Immature natural killer cell (primary cell): Measurements from ENCODE around the gene HIPK3. TPM values are rescaled to one million over a fixed set of nuclear protein-coding genes. Genes with fewer than 3 reads are reported as not detected.
"Not testable (repeated sequence)": the region's sequence is repeated elsewhere in the genome, so short reads cannot be mapped to it uniquely, and the experiment has no call there.

Source experiments
- DNase-seq, 3 donors: peaks; one replicate each; pipeline ENCODE4 v3.0.0; 2022; ENCODE audit warnings: mixed read lengths in 1 of 3
- H3K27ac Mint-ChIP-seq, 6 donors: one replicate each; pipeline ENCODE4 v1.8.0; 2020; ENCODE audit warnings: mixed read lengths in 6 of 6, mild to moderate bottlenecking in 5 of 6, inconsistent platforms in 4 of 6, moderate library complexity in 3 of 6
- H3K27me3 Mint-ChIP-seq, 3 donors: one replicate each; pipeline ENCODE4 v1.8.0; 2020 to 2021; ENCODE audit warnings: low read depth in 3 of 3, mild to moderate bottlenecking in 3 of 3, mixed read lengths in 3 of 3, moderate library complexity in 3 of 3, inconsistent platforms in 1 of 3
- H3K36me3 Mint-ChIP-seq, 3 donors: one replicate each; pipeline ENCODE4 v1.8.0; 2020; ENCODE audit warnings: mixed read lengths in 3 of 3, inconsistent platforms in 2 of 3, mild to moderate bottlenecking in 2 of 3
- H3K4me1 Mint-ChIP-seq, 2 donors: one replicate each; pipeline ENCODE4 v1.8.0; 2020; ENCODE audit warnings: inconsistent platforms in 2 of 2, mild to moderate bottlenecking in 2 of 2, mixed read lengths in 2 of 2, moderate library complexity in 1 of 2
- H3K4me3 Mint-ChIP-seq, 5 donors: one replicate each; pipeline ENCODE4 v1.8.0; 2020; ENCODE audit warnings: mild to moderate bottlenecking in 5 of 5, mixed read lengths in 5 of 5, inconsistent platforms in 3 of 5, moderate library complexity in 3 of 5
- H3K9me3 Mint-ChIP-seq, 6 donors: one replicate each; pipeline ENCODE4 v1.8.0; 2020; ENCODE audit warnings: mild to moderate bottlenecking in 6 of 6, mixed read lengths in 6 of 6, inconsistent platforms in 4 of 6, moderate library complexity in 3 of 6
- polyA plus RNA-seq, 3 donors: library from polyadenylated mRNA; unstranded; fragments of 300-500 nt; fragmentation: Illumina TruSeq; gene quantifications; one replicate each; pipeline ENCODE4 v1.2.3, GENCODE V29; 2021

HIPK3 gene
- polyA plus RNA-seq, 3 donors from 2014 or later, result 24.3 to 34.6 (median 32.2) TPM

DNA sequence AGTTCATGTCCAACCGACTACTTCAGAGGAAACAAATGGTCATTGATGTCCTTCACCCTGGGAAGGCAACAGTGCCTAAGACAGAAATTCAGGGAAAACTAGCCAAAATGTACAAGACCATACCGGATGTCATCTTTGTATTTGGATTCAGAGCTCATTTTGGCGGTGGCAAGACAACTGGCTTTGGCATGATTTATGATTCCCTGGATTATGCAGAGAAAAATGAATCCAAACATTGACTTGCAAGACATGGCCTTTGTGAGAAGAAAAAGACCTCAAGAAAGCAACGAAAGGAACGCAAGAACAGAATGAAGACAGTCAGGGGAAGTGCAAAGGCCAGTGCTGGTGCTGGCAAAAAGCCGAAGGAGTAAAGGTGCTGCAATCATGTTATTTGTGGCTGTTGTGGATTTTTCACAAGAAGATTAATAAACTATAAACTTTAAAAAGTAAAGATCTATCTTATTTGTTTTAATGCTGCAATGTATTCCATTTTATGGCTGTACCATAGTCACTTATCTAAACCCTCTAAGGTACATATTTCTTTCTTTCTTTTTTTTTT, 20.1 kb upstream of the HIPK3 start:
- Mint-ChIP-seq H3K9me3 (no peaks in the 10 kb centered on the region), H3K4me3 (no peak overlapping the region), H3K27me3 (peaks cover 0 to 1% (median 0%) of the 10 kb centered on the region in 3 donors), H3K27ac (no peak overlapping the region), H3K4me1 (no peaks in the 10 kb centered on the region), H3K36me3 (no peaks in the 10 kb centered on the region)
- no peak for DNase-seq

- DNase-seq, result no peak
- Mint-ChIP-seq H3K27ac (no peak overlapping the region), H3K36me3 (peaks cover 0 to 4% (median 0%) of the 10 kb centered on the region in 3 donors), H3K4me1 (no peaks in the 10 kb centered on the region), H3K9me3 (peaks cover 0 to 2% (median 0%) of the 10 kb centered on the region in 6 donors), H3K27me3 (peaks cover 1 to 5% (median 1%) of the 10 kb centered on the region in 3 donors), H3K4me3 (no peak overlapping the region)
Observed at GRCh38 chr11:33242575-33242974, 14.6 kb upstream of the HIPK3 start.

GRCh38 chr11:33243654-33244053, 13.5 kb upstream of the HIPK3 start:
- DNase-seq, H3K27me3 Mint-ChIP-seq, H3K27ac Mint-ChIP-seq, H3K4me3 Mint-ChIP-seq, H3K9me3 Mint-ChIP-seq, H3K36me3 Mint-ChIP-seq, H3K4me1 Mint-ChIP-seq: not testable (repeated sequence)

- Mint-ChIP-seq H3K9me3 (no peaks in the 10 kb centered on the region), H3K27ac (no peak overlapping the region), H3K4me1 (no peaks in the 10 kb centered on the region), H3K4me3 (no peak overlapping the region), H3K36me3 (peaks cover 0 to 3% (median 0%) of the 10 kb centered on the region in 3 donors), H3K27me3 (peaks cover 4 to 18% (median 5%) of the 10 kb centered on the region in 3 donors)
- DNase-seq, result no peak
Observed at GRCh38 chr11:33248416-33248971, 8.7 kb upstream of the HIPK3 start.

DNA sequence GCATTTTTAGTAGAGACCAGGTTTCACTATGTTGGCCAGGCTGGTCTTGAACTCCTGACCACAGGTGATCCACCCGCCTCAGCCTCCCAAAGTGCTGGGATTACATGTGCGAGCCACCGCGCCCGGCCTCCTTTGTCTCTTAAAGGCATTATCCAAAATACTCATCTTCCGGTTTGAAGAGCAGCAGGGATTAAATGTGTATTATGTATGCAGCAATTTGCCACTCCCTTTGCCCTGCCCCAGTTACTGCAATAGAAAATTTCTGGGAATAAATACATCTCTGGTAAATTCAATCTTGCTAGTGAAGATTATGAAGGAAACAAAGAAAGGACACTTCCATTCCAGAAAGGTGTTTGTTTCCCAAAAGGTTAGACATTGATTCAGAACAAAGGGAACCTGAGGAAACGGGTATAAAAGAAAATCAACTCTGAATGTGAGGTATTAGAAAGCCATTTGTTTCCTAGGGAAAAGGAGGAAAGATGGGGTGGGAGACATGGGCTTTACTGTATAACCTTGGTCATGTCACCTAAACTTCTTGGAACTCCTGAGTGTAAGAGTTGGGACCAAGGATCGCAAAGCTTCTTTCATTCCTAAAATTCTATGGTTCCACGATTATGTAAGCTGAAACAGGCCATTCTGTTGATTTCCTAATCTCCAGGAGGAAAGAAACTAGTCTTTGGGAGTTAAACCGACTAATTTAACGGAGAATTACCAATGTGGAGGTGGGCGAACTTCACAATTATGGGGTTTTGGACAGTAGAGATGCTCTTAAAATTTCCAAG, 959 bp upstream of the HIPK3 start:
- Mint-ChIP-seq H3K4me3 (peak overlapping the region; percentile 88 to 96 (median 91)), H3K27ac (peak overlapping the region; percentile 95 to 98 (median 96)), H3K4me1 (peaks cover 28 to 43% of the 10 kb centered on the region in 2 donors), H3K27me3 (peaks cover 6 to 19% (median 15%) of the 10 kb centered on the region in 3 donors), H3K36me3 (no peaks in the 10 kb centered on the region), H3K9me3 (no peaks in the 10 kb centered on the region)
- DNase-seq, result no peak

- peaks cover 33 to 48% of the 10 kb centered on the region in 2 donors for H3K4me1 Mint-ChIP-seq
- peak overlapping the region; percentile 95 to 98 (median 96) for H3K27ac Mint-ChIP-seq
- DNase-seq, result no peak
- H3K27me3 Mint-ChIP-seq, result peaks cover 6 to 19% (median 11%) of the 10 kb centered on the region in 3 donors
- no peaks in the 10 kb centered on the region for H3K36me3 Mint-ChIP-seq
- peak overlapping the region; percentile 88 to 96 (median 91) for H3K4me3 Mint-ChIP-seq
- no peaks in the 10 kb centered on the region for H3K9me3 Mint-ChIP-seq
Observed at GRCh38 chr11:33256813-33257159, 395 bp upstream of the HIPK3 start.

DNA sequence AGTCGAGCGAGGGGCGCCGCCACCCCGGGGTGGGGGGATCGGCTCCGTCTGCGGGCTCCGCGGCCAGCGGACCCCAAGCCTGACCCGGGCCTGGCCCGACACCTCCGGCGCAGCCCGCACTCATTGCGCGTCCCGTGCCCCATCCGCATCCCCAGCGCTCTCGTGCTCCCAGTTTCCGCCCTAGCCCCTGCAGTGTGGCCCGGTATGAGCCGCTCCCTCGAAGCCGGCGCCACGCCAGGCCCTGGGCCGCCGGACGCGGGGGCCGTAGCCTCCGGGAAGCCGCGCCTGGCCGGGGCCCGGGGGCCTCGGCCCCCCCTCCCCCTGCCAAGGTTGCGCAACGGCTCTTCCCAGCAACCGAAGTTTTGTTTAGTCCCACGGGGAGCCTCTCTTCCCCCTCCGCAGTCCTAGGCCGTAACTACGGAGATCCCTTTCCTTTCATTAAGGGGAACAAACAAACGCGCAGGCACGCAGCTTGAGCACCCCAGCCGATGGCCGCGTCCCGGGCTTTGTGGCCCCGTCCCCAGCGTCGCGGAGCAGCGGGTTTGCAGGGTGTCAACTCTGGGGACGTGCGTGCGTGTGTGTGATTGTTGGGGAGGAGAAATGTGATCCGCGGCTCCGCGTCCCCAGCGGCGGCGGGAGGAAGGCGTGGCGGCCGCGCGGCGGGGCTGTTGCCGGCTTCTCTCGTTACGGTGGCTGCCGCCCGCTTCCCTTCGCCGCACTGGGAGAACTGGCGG, 883 bp downstream of the HIPK3 start:
- H3K27ac Mint-ChIP-seq, result peak overlapping the region; percentile 93 to 99 (median 96)
- H3K36me3 Mint-ChIP-seq, result no peaks in the 10 kb centered on the region
- H3K4me1 Mint-ChIP-seq, result peaks cover 44 to 60% of the 10 kb centered on the region in 2 donors
- DNase-seq, result peak; percentile 75 to 79 (median 77)
- no peaks in the 10 kb centered on the region for H3K9me3 Mint-ChIP-seq
- peaks cover 6 to 17% (median 7%) of the 10 kb centered on the region in 3 donors for H3K27me3 Mint-ChIP-seq
- peak overlapping the region; percentile 93 to 99 (median 95) for H3K4me3 Mint-ChIP-seq

DNA sequence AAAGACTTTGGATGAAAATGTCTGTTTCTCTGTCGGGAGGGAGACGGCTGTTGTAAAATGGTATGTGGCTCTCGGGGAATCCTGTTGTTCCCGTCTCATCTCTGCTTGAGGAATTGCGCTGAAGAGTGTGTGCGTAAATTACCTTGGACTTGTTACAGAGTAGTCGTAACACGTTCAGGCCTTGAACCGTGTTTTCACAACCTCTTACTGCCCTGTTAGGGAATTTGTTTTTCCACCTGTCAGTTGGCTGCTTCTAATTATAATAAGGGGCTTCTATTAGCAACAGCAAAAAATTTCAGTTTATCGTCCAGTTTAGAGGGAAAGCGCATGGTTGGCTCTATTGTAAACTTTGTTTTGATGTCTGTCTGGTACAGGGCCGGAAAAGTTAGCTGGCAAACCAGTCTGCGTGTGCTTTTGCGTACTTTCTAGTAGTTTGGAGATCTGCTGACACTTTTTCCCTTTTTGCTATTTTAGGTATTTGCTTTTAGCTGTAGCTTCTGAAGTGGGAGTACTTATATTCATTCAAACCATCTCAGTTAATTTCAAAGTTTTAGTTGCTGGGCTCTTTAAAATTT, 1.5 kb downstream of the HIPK3 start:
- H3K27ac Mint-ChIP-seq, result peak overlapping the region; percentile 93 to 99 (median 96)
- H3K36me3 Mint-ChIP-seq, result no peaks in the 10 kb centered on the region
- H3K4me1 Mint-ChIP-seq, result peaks cover 48 to 66% of the 10 kb centered on the region in 2 donors
- peaks cover 6 to 17% (median 7%) of the 10 kb centered on the region in 3 donors for H3K27me3 Mint-ChIP-seq
- H3K9me3 Mint-ChIP-seq, result no peaks in the 10 kb centered on the region
- DNase-seq, result no peak
- peak overlapping the region; percentile 93 to 99 (median 95) for H3K4me3 Mint-ChIP-seq

DNA sequence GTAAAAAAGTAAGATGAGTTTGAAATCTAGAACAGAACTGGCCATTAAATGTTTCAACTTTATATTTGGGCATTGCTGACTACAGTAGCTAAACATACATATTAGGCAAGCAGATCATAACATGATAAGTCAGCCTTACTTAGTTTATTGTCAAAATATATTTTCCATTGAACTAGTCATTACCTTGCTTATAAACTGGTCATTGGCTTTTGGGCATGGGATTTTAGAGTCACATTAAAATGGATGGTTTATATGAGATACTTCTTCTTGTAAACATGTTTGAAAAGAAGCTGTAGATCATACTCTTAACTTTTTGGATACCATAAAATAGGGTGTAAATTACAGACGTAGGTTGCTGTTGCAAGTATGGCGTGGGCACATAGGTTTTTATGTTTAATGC, 2.7 kb downstream of the HIPK3 start:
- no peak for DNase-seq
- H3K9me3 Mint-ChIP-seq, result no peaks in the 10 kb centered on the region
- peak overlapping the region in 5 of 6 donors; percentile 20 to 48 (median 35) for H3K27ac Mint-ChIP-seq
- peaks cover 50 to 78% of the 10 kb centered on the region in 2 donors for H3K4me1 Mint-ChIP-seq
- H3K36me3 Mint-ChIP-seq, result no peaks in the 10 kb centered on the region
- H3K27me3 Mint-ChIP-seq, result peaks cover 6 to 17% (median 7%) of the 10 kb centered on the region in 3 donors
- peak overlapping the region; percentile 9 to 95 (median 93) for H3K4me3 Mint-ChIP-seq

- H3K36me3 Mint-ChIP-seq, DNase-seq, H3K9me3 Mint-ChIP-seq: not testable (repeated sequence)
- peak overlapping the region in 2 of 6 donors; percentile 29 to 65 for H3K27ac Mint-ChIP-seq
- H3K4me3 Mint-ChIP-seq, result peak overlapping the region in 1 of 5 donors; percentile 0
- H3K4me1 Mint-ChIP-seq, result peaks cover 49 to 80% of the 10 kb centered on the region in 2 donors
- peaks cover 6 to 17% (median 7%) of the 10 kb centered on the region in 3 donors for H3K27me3 Mint-ChIP-seq
Observed at GRCh38 chr11:33261350-33261749, 4.2 kb downstream of the HIPK3 start.

GRCh38 chr11:33262011-33262645, 4.9 kb downstream of the HIPK3 start:
- Mint-ChIP-seq H3K4me3 (no peak overlapping the region), H3K36me3 (no peaks in the 10 kb centered on the region), H3K9me3 (no peaks in the 10 kb centered on the region), H3K4me1 (peaks cover 45 to 80% of the 10 kb centered on the region in 2 donors), H3K27ac (peak overlapping the region in 1 of 6 donors; percentile 29), H3K27me3 (peaks cover 6 to 12% (median 7%) of the 10 kb centered on the region in 3 donors)
- DNase-seq, result no peak

GRCh38 chr11:33263549-33263948, 6.4 kb downstream of the HIPK3 start:
- Mint-ChIP-seq H3K36me3 (no peaks in the 10 kb centered on the region), H3K9me3 (no peaks in the 10 kb centered on the region), H3K27me3 (peaks cover 0 to 3% (median 2%) of the 10 kb centered on the region in 3 donors), H3K4me1 (peaks cover 44 to 83% of the 10 kb centered on the region in 2 donors), H3K27ac (no peak overlapping the region), H3K4me3 (no peak overlapping the region)
- DNase-seq, result no peak

- Mint-ChIP-seq H3K9me3 (no peaks in the 10 kb centered on the region), H3K36me3 (no peaks in the 10 kb centered on the region), H3K4me3 (no peak overlapping the region), H3K27ac (no peak overlapping the region), H3K4me1 (peaks cover 40 to 82% of the 10 kb centered on the region in 2 donors), H3K27me3 (no peaks in the 10 kb centered on the region)
- no peak for DNase-seq
Observed at GRCh38 chr11:33264926-33265325, 7.7 kb downstream of the HIPK3 start.
